Smooth muscle cell (in vitro differentiated cells): Measurements from ENCODE around the gene SLC36A3. TPM values are rescaled to one million over a fixed set of nuclear protein-coding genes. Genes with fewer than 3 reads are reported as not detected.
"Not testable (repeated sequence)": the region's sequence is repeated elsewhere in the genome, so short reads cannot be mapped to it uniquely, and the experiment has no call there.

Experiments used
- DNase-seq: peaks from one replicate; lab custom pipeline; 2025; ENCODE audit not compliant: unreplicated experiment; lab: John Stamatoyannopoulos, UW
- H2AFZ ChIP-seq: fragments of 200-600 bp; sonication (generic); 2 replicates; pipeline ENCODE4 v1.6.0; 2016; ENCODE audit warnings: antibody characterized with exemption, low read depth, mild to moderate bottlenecking
- H3F3A ChIP-seq: fragments of 200-600 bp; sonication (generic); 2 replicates; pipeline ENCODE4 v1.6.0; 2017; ENCODE audit warnings: antibody characterized with exemption, low read depth
- H3K27ac ChIP-seq: fragments of 200-600 bp; sonication (generic); 2 replicates; pipeline ENCODE4 v1.5.1; 2016; ENCODE audit warnings: low read depth, mild to moderate bottlenecking
- H3K27me3 ChIP-seq: fragments of 200-600 bp; sonication (generic); 2 replicates; pipeline ENCODE4 v1.6.1; 2016; ENCODE audit warnings: low read depth, mild to moderate bottlenecking
- H3K36me3 ChIP-seq: fragments of 200-600 bp; sonication (generic); 2 replicates; pipeline ENCODE4 v1.5.1; 2016; ENCODE audit warnings: low read depth
- H3K4me1 ChIP-seq: fragments of 200-600 bp; sonication (generic); 2 replicates; pipeline ENCODE4 v1.5.1; 2016; ENCODE audit warnings: low read depth
- H3K4me2 ChIP-seq: fragments of 200-600 bp; sonication (generic); 2 replicates; pipeline ENCODE4 v1.6.0; 2016; ENCODE audit warnings: mild to moderate bottlenecking
- H3K4me3 ChIP-seq: fragments of 200-600 bp; sonication (generic); 2 replicates; pipeline ENCODE4 v1.5.1; 2016; ENCODE audit warnings: mild to moderate bottlenecking
- H3K79me2 ChIP-seq: fragments of 200-600 bp; sonication (generic); 2 replicates; pipeline ENCODE4 v1.6.0; 2016; ENCODE audit warnings: low read depth, mild to moderate bottlenecking
- H3K9ac ChIP-seq: fragments of 200-600 bp; sonication (generic); 2 replicates; pipeline ENCODE4 v1.6.0; 2016; ENCODE audit warnings: low read depth
- H3K9me3 ChIP-seq: fragments of 200-600 bp; sonication (generic); replicated peaks from 2 replicates; pipeline ENCODE4 v1.5.1; 2016; ENCODE audit warnings: low read depth
- H4K20me1 ChIP-seq: fragments of 200-600 bp; sonication (generic); 2 replicates; pipeline ENCODE4 v1.6.0; 2016; ENCODE audit warnings: low read depth
- CTCF ChIP-seq: fragments of 200-600 bp; sonication (generic); IDR thresholded peaks from 2 replicates; pipeline ENCODE4 v1.5.1; 2017; ENCODE audit warnings: borderline replicate concordance, mild to moderate bottlenecking, antibody characterized with exemption; ENCODE audit not compliant: insufficient read depth, poor library complexity, severe bottlenecking
- whole genome bisulfite sequencing: methylation state at CpG from one replicate; pipeline ENCODE4 v1.1.7; 2016; ENCODE audit warnings: low lambda C conversion rate; 5-methylcytosine and 5-hydroxymethylcytosine counted together
- polyA plus RNA-seq: library from polyadenylated mRNA; unstranded; fragments of >200 nt; fragmentation: Nextera tagmentation; extraction: Ambion mirVana; gene quantifications from 2 replicates; pipeline ENCODE4 v1.2.1, GENCODE V29; 2016
- total RNA-seq: library from RNA; depleted of rRNA; stranded (reverse); fragments of >200 nt; gene quantifications from 2 replicates; pipeline ENCODE4 v1.2.3, GENCODE V29; 2014

The SLC36A3 gene
- total and polyA plus RNA-seq, 2 experiments from 2014 or later = not detected

GRCh38 chr5:151313357-151313756 is 9.8 kb upstream of the SLC36A3 start:
- Histone ChIP-seq H3K4me1 (peaks cover 6% of the 10 kb centered on the region), H3K9ac (no peak overlapping the region), H3K4me3 (no peak overlapping the region), H3K27ac (peak overlapping the region; percentile 40), H3K27me3 (no peaks in the 10 kb centered on the region), H3F3A (peaks cover 11% of the 10 kb centered on the region), H3K79me2 (no peaks in the 10 kb centered on the region), H4K20me1 (no peaks in the 10 kb centered on the region), H2AFZ (peak overlapping the region; percentile 16), H3K4me2 (peak overlapping the region; percentile 37), H3K36me3 (no peaks in the 10 kb centered on the region), H3K9me3 (no peaks in the 10 kb centered on the region)
- TF ChIP-seq CTCF = no peak
- DNase-seq = no peak
- WGBS = 20% methylated on average over 2 of the region's 2 CpGs

- peak overlapping the region; percentile 40 for H3K27ac ChIP-seq
- H3K4me2 ChIP-seq = no peak overlapping the region
- no peaks in the 10 kb centered on the region for H3K79me2 ChIP-seq
- H3K27me3 ChIP-seq = no peaks in the 10 kb centered on the region
- H3F3A ChIP-seq = peaks cover 8% of the 10 kb centered on the region
- peaks cover 2% of the 10 kb centered on the region for H3K4me1 ChIP-seq
- no peaks in the 10 kb centered on the region for H3K36me3 ChIP-seq
- no peak overlapping the region for H3K9ac ChIP-seq
- no peak for TF ChIP-seq CTCF
- WGBS = 75% methylated on average over 5 of the region's 5 CpGs
- no peaks in the 10 kb centered on the region for H4K20me1 ChIP-seq
- peak overlapping the region; percentile 16 for H2AFZ ChIP-seq
- no peaks in the 10 kb centered on the region for H3K9me3 ChIP-seq
- H3K4me3 ChIP-seq = no peak overlapping the region
- DNase-seq = no peak
These were observed 9.3 kb upstream of the SLC36A3 start for GRCh38 chr5:151312756-151313324.

GRCh38 chr5:151310932-151311331 is 7.4 kb upstream of the SLC36A3 start:
- Histone ChIP-seq H3K79me2 (no peaks in the 10 kb centered on the region), H3K27ac (no peak overlapping the region), H2AFZ (no peak overlapping the region), H3F3A (peaks cover 3% of the 10 kb centered on the region), H3K4me3 (no peak overlapping the region), H3K27me3 (no peaks in the 10 kb centered on the region), H3K4me1 (no peaks in the 10 kb centered on the region), H3K4me2 (no peak overlapping the region), H3K36me3 (no peaks in the 10 kb centered on the region), H4K20me1 (no peaks in the 10 kb centered on the region), H3K9me3 (no peaks in the 10 kb centered on the region), H3K9ac (no peak overlapping the region)
- no peak for DNase-seq
- TF ChIP-seq CTCF = no peak

- 90% methylated on average over 15 of the region's 15 CpGs for WGBS
- H2AFZ ChIP-seq, H3K27ac ChIP-seq, H3K4me2 ChIP-seq, H3K79me2 ChIP-seq, H3F3A ChIP-seq, DNase-seq, H3K9me3 ChIP-seq, H3K9ac ChIP-seq, H3K27me3 ChIP-seq, H3K4me1 ChIP-seq, H4K20me1 ChIP-seq, H3K4me3 ChIP-seq, H3K36me3 ChIP-seq: not testable (repeated sequence)
These were observed 6.3 kb upstream of the SLC36A3 start for GRCh38 chr5:151309821-151310220.

- not testable (repeated sequence) for DNase-seq, H3K4me1 ChIP-seq, H2AFZ ChIP-seq, H3K9me3 ChIP-seq, H3K27me3 ChIP-seq, H3K79me2 ChIP-seq, H4K20me1 ChIP-seq, H3K36me3 ChIP-seq, H3K4me3 ChIP-seq, H3F3A ChIP-seq, H3K4me2 ChIP-seq, H3K27ac ChIP-seq, H3K9ac ChIP-seq
- WGBS = 98% methylated on average over 14 of the region's 27 CpGs
These were observed 5.7 kb upstream of the SLC36A3 start for GRCh38 chr5:151309266-151309665.
